H1 (cell line): Measurements from ENCODE around the gene ZSWIM6. TPM values are rescaled to one million over a fixed set of nuclear protein-coding genes. Genes with fewer than 3 reads are reported as not detected.

Experiments used
- CTCF ChIA-PET: fragments of 300-600 bp; sonication (Branson Sonifier 250); formaldehyde crosslinking; loops from one replicate; lab custom pipeline; 2021; ENCODE audit not compliant: partially characterized antibody; lab: Charles Lee
- POLR2A ChIA-PET: fragments of 300-600 bp; sonication (Branson Sonifier 250); formaldehyde crosslinking; loops from one replicate; lab custom pipeline; 2021; ENCODE audit warnings: inconsistent platforms; ENCODE audit not compliant: partially characterized antibody; lab: Charles Lee
- DNase-seq, 2 experiments: peaks; one replicate each; pipeline versions ENCODE4 v3.0.0 to v3.0.0-alpha.2; 2010 to 2022; ENCODE audit warnings: low spot score in 2 of 2, low read depth in 1 of 2, mixed read lengths in 1 of 2
- FAIRE-seq: peaks from 2 replicates; lab custom pipeline; 2011; peaks lifted over from hg19 to GRCh38; lab: Jason Lieb, UNC
- H2AFZ ChIP-seq: 2 replicates; pipeline ENCODE4 v1.8.1; 2012; ENCODE audit warnings: low read length, inconsistent platforms
- H2AK5ac ChIP-seq: 2 replicates; pipeline ENCODE4 v1.6.1; 2013; ENCODE audit warnings: low read depth, low read length
- H2BK120ac ChIP-seq: replicated peaks from 2 replicates; pipeline ENCODE3; 2013; ENCODE audit warnings: low read depth, low read length, inconsistent platforms
- H2BK12ac ChIP-seq: 2 replicates; pipeline ENCODE4 v1.6.1; 2013; ENCODE audit warnings: low read depth, low read length
- H2BK15ac ChIP-seq: 2 replicates; pipeline ENCODE4 v1.6.1; 2013; ENCODE audit warnings: low read length
- H2BK20ac ChIP-seq: 2 replicates; pipeline ENCODE4 v1.6.1; 2013; ENCODE audit warnings: low read length
- H2BK5ac ChIP-seq: 2 replicates; pipeline ENCODE4 v1.6.1; 2013; ENCODE audit warnings: low read depth, low read length
- H3K14ac ChIP-seq: 2 replicates; pipeline ENCODE4 v1.6.1; 2013; ENCODE audit warnings: inconsistent platforms; ENCODE audit not compliant: insufficient read length
- H3K18ac ChIP-seq: 2 replicates; pipeline ENCODE4 v1.6.1; 2013; ENCODE audit warnings: low read length; ENCODE audit errors: extremely low read depth
- H3K23ac ChIP-seq: 2 replicates; pipeline ENCODE4 v1.6.1; 2013; ENCODE audit warnings: inconsistent platforms; ENCODE audit not compliant: insufficient read length
- H3K23me2 ChIP-seq: 2 replicates; pipeline ENCODE4 v1.6.1; 2013; ENCODE audit warnings: low read depth, low read length
- H3K27ac ChIP-seq: 2 replicates; pipeline ENCODE4 v1.6.1; 2011; ENCODE audit warnings: low read depth, low read length, inconsistent platforms
- H3K27me3 ChIP-seq, 4 experiments: replicated peaks in 1 of 4; 1 replicate in 1 of 4; 2 replicates in 3 of 4; pipeline versions ENCODE4 v1.6.1 to v1.8.1; 2011 to 2013; ENCODE audit warnings: low read length in 3 of 4, mild to moderate bottlenecking in 3 of 4, inconsistent platforms in 2 of 4, mixed read lengths in 2 of 4, moderate library complexity in 1 of 4; ENCODE audit not compliant: control insufficient read depth in 3 of 4, insufficient read depth in 3 of 4; ENCODE audit errors: extremely low read depth in 1 of 4
- H3K36me3 ChIP-seq, 4 experiments: 2 replicates each; pipeline versions ENCODE4 v1.6.1 to v1.8.1; 2011 to 2013; ENCODE audit warnings: mild to moderate bottlenecking in 4 of 4, low read length in 3 of 4, moderate library complexity in 2 of 4, control low read depth in 1 of 4, inconsistent platforms in 1 of 4; ENCODE audit not compliant: insufficient read depth in 4 of 4, control insufficient read depth in 2 of 4
- H3K4ac ChIP-seq: replicated peaks from 2 replicates; pipeline ENCODE3; 2013; ENCODE audit warnings: low read length, low read depth, mixed read lengths, inconsistent platforms; ENCODE audit not compliant: insufficient read length
- H3K4me1 ChIP-seq, 4 experiments: replicated peaks in 1 of 4; 1 replicate in 1 of 4; 2 replicates in 3 of 4; pipeline versions ENCODE4 v1.6.1 to v1.8.1; 2011 to 2013; ENCODE audit warnings: low read length in 3 of 4, inconsistent platforms in 2 of 4, mixed read lengths in 1 of 4; ENCODE audit not compliant: insufficient read depth in 4 of 4, control insufficient read depth in 3 of 4
- H3K4me2 ChIP-seq, 2 experiments: 2 replicates each; pipeline versions ENCODE4 v1.6.1 to v1.8.1; 2011 to 2013; ENCODE audit warnings: low read depth in 2 of 2, low read length in 2 of 2, control low read depth in 1 of 2, inconsistent platforms in 1 of 2, mild to moderate bottlenecking in 1 of 2; ENCODE audit not compliant: insufficient read depth in 1 of 2
- H3K4me3 ChIP-seq, 4 experiments: fragments of 200-600, 300-600 bp in 1 of 4; sonication (generic), shearing (Covaris generic), sonication (Bioruptor Twin) in 1 of 4; 2 replicates each; pipeline versions ENCODE4 v1.5.1 to v1.8.1; 2011 to 2016; ENCODE audit warnings: low read length in 4 of 4, low read depth in 3 of 4, control low read depth in 2 of 4, inconsistent platforms in 2 of 4, mild to moderate bottlenecking in 2 of 4, mixed read lengths in 1 of 4, moderate library complexity in 1 of 4; ENCODE audit not compliant: insufficient read depth in 2 of 4; ENCODE audit errors: extremely low read depth in 1 of 4
- H3K56ac ChIP-seq: replicated peaks from 2 replicates; pipeline ENCODE3; 2013; ENCODE audit warnings: low read depth, mild to moderate bottlenecking, mixed read lengths, low read length, inconsistent platforms; ENCODE audit not compliant: insufficient read length
- H3K79me1 ChIP-seq: 2 replicates; pipeline ENCODE4 v1.6.1; 2013; ENCODE audit warnings: low read depth, low read length, control low read depth
- H3K79me2 ChIP-seq, 2 experiments: 2 replicates each; pipeline versions ENCODE4 v1.6.1 to v1.8.1; 2012 to 2013; ENCODE audit warnings: low read length in 2 of 2, mild to moderate bottlenecking in 2 of 2, inconsistent platforms in 1 of 2; ENCODE audit not compliant: insufficient read depth in 2 of 2, control insufficient read depth in 1 of 2
- H3K9ac ChIP-seq, 4 experiments: replicated peaks in 1 of 4; 1 replicate in 1 of 4; 2 replicates in 3 of 4; pipeline versions ENCODE4 v1.6.1 to v1.8.1; 2011 to 2013; ENCODE audit warnings: low read depth in 3 of 4, low read length in 3 of 4, control low read depth in 2 of 4, mild to moderate bottlenecking in 2 of 4, moderate library complexity in 2 of 4, inconsistent platforms in 1 of 4; ENCODE audit errors: extremely low read depth in 1 of 4
- H3K9me3 ChIP-seq, 2 experiments: 2 replicates each; pipeline versions ENCODE4 v1.6.1 to v1.8.1; 2012 to 2013; ENCODE audit warnings: mild to moderate bottlenecking in 2 of 2, moderate library complexity in 2 of 2, control low read depth in 1 of 2, inconsistent platforms in 1 of 2, low read depth in 1 of 2, low read length in 1 of 2, mixed read lengths in 1 of 2; ENCODE audit not compliant: insufficient read depth in 2 of 2
- H4K20me1 ChIP-seq, 2 experiments: replicated peaks in 1 of 2; 2 replicates each; pipeline versions ENCODE3 to v1.8.1; 2011 to 2013; ENCODE audit warnings: inconsistent platforms in 2 of 2, low read length in 2 of 2, mild to moderate bottlenecking in 1 of 2; ENCODE audit not compliant: insufficient read depth in 2 of 2, control insufficient read depth in 1 of 2
- H4K5ac ChIP-seq: 2 replicates; pipeline ENCODE4 v1.6.1; 2013; ENCODE audit warnings: low read length, low read depth, mixed read lengths, inconsistent platforms; ENCODE audit not compliant: insufficient read length
- H4K8ac ChIP-seq: 2 replicates; pipeline ENCODE4 v1.8.0; 2013; ENCODE audit warnings: mild to moderate bottlenecking, moderate library complexity, low read length, inconsistent platforms; ENCODE audit not compliant: insufficient read depth; ENCODE audit errors: extremely low read depth
- H4K91ac ChIP-seq: replicated peaks from 2 replicates; pipeline ENCODE3; 2013; ENCODE audit warnings: low read length, mixed read lengths, inconsistent platforms; ENCODE audit not compliant: insufficient read length
- BRCA1 ChIP-seq: IDR thresholded peaks from 2 replicates; pipeline ENCODE4 v1.6.1; 2012; ENCODE audit warnings: low read depth, low read length, improper control_type of control experiment
- polyA plus RNA-seq, 7 experiments: library from polyadenylated mRNA; depleted of rRNA in 3 of 7; stranded (reverse) in 5 of 7; unstranded in 2 of 7; fragments of >200 nt in 5 of 7; fragments of 200-250 nt in 2 of 7; gene quantifications; 1 replicate in 5 of 7; 2 replicates in 1 of 7; 4 replicates in 1 of 7; pipeline versions ENCODE4 v1.2.1 to v1.2.3, GENCODE V29; 2011 to 2013; ENCODE audit warnings: missing spikeins in 2 of 7, mixed read lengths in 2 of 7
- total RNA-seq: library from RNA; stranded (reverse); fragmentation: NEBNext Ultra II Directional; extraction: Animal tissue kit (Norgen Biotek cat#: 25700); gene quantifications from 2 replicates; pipeline ENCODE4 v1.2.1, GENCODE V29; 2021

Gene ZSWIM6
- total and polyA plus RNA-seq, 2 of the 8 experiments (the other 6 are each of a cell fraction or from before 2014, with no cell fraction given): 7.9 to 12.4 TPM

GRCh38 chr5:61352180-61352579 is 20.1 kb downstream of the ZSWIM6 start:
- Histone ChIP-seq H3K4me1 (no peaks in the 10 kb centered on the region), H3K9me3 (peaks cover 0 to 1% of the 10 kb centered on the region in 2 experiments; a peak in 2 of 4 replicates), H3K14ac (no peak overlapping the region), H2AFZ (no peak overlapping the region), H3K23ac (no peak overlapping the region), H3K4me2 (no peak overlapping the region), H3K36me3 (no peaks in the 10 kb centered on the region), H4K91ac (no peak overlapping the region), H3K4me3 (no peak overlapping the region), H2BK15ac (no peak overlapping the region), H4K8ac (no peak overlapping the region), H2BK120ac (no peak overlapping the region), H3K23me2 (no peaks in the 10 kb centered on the region), H2BK5ac (no peak overlapping the region), H3K79me2 (peaks cover 0 to 81% of the 10 kb centered on the region in 2 experiments; a peak in 2 of 4 replicates), H3K18ac (no peak overlapping the region), H3K27ac (no peak overlapping the region), H3K9ac (no peak overlapping the region), H2BK12ac (no peak overlapping the region), H2BK20ac (no peak overlapping the region), H4K5ac (no peak overlapping the region), H4K20me1 (peaks cover 0 to 5% of the 10 kb centered on the region in 2 experiments)
- FAIRE-seq: no peak
- POLR2A ChIA-PET: no interaction called here
- TF ChIP-seq BRCA1: no peak
- TF ChIP-seq, all 59 proteins: peak for 0
- Histone ChIP-seq H3K4ac (no peak overlapping the region), H2AK5ac (no peak overlapping the region), H3K56ac (no peak overlapping the region), H3K27me3 (no peaks in the 10 kb centered on the region), H3K79me1 (peaks cover 5% of the 10 kb centered on the region; the same call in 1 of the 2 replicates)
- no peak for DNase-seq
- CTCF ChIA-PET: no interaction called here
